ENCODE data around the gene MPZL2.

- TF ChIP-seq CTCF (IDR thresholded peaks at IDR 0.05), result no peak
- no peak for TF ChIP-seq POLR2A (IDR thresholded peaks at IDR 0.05)
Observed at GRCh38 chr11:118215262-118215661, 48.8 kb downstream of the MPZL2 start.
